Tibial nerve (tissue), 4 donors: ENCODE measurements around the gene SLC4A1AP. TPM values are rescaled to one million over a fixed set of nuclear protein-coding genes. Genes with fewer than 3 reads are reported as not detected.
A peak's percentile ranks its signal among the peaks of the same experiment; 100 is the strongest.

ENCODE experiments used
- DNase-seq, 2 donors: peaks; one replicate each; pipeline ENCODE4 v3.0.0-alpha.2; 2019; ENCODE audit warnings: low spot score in 2 of 2
- H3K27ac ChIP-seq, 4 donors: fragments of 200-600 bp; sonication (generic) in 3 of 4; one replicate each; pipeline ENCODE4 v1.5.1; 2017 to 2019; ENCODE audit warnings: mild to moderate bottlenecking in 1 of 4
- H3K27me3 ChIP-seq, 2 donors: fragments of 200-600 bp; sonication (generic) in 1 of 2; one replicate each; pipeline versions ENCODE4 v1.5.1 to v1.6.0; 2017 to 2019
- H3K36me3 ChIP-seq, 3 donors: fragments of 200-600 bp; sonication (generic); one replicate each; pipeline ENCODE4 v1.5.1; 2018 to 2019
- H3K4me1 ChIP-seq, 4 donors: fragments of 200-600 bp; sonication (generic) in 3 of 4; one replicate each; pipeline ENCODE4 v1.5.1; 2017 to 2019
- H3K4me3 ChIP-seq, 4 donors: fragments of 200-600 bp; sonication (generic) in 3 of 4; one replicate each; pipeline ENCODE4 v1.5.1; 2017 to 2019; ENCODE audit warnings: mild to moderate bottlenecking in 1 of 4, moderate library complexity in 1 of 4
- H3K9me3 ChIP-seq, 4 donors: fragments of 200-600 bp; sonication (generic) in 3 of 4; one replicate each; pipeline ENCODE4 v1.5.1; 2017 to 2019
- CTCF ChIP-seq, 5 experiments: fragments of 200-600 bp in 3 of 5; fragments of 450-650 bp in 2 of 5; sonication (generic) in 3 of 5; IDR thresholded peaks; one replicate each; pipeline ENCODE4 v1.5.1; 2016 to 2019; ENCODE audit warnings: antibody characterized with exemption in 5 of 5, mild to moderate bottlenecking in 3 of 5, moderate library complexity in 2 of 5
- EP300 ChIP-seq, 2 donors: sonication (generic); formaldehyde crosslinking; IDR thresholded peaks; one replicate each; pipeline ENCODE4 v1.6.1; 2017; ENCODE audit warnings: antibody characterized with exemption in 2 of 2, mild to moderate bottlenecking in 1 of 2
- POLR2A ChIP-seq, 2 donors: fragments of 450-650 bp; IDR thresholded peaks; one replicate each; pipeline ENCODE4 v1.6.1; 2017; ENCODE audit warnings: antibody characterized with exemption in 2 of 2, mild to moderate bottlenecking in 2 of 2, moderate library complexity in 2 of 2
- WGBS, 2 donors: methylation state at CpG; one replicate each; pipeline ENCODE4 v1.1.5; 2018; 5-methylcytosine and 5-hydroxymethylcytosine counted together
- total RNA-seq, 4 donors: library from RNA; depleted of rRNA; stranded (reverse); fragments of >200 nt; gene quantifications; one replicate each; pipeline ENCODE4 v1.1.0, GENCODE V29; 2016

The SLC4A1AP gene
- total RNA-seq, 4 donors from 2014 or later, result 22.9 to 31.2 (median 28.6) TPM

- peaks cover 0 to 54% (median 12%) of the 10 kb centered on the region in 4 donors for H3K4me1 ChIP-seq
- H3K27ac ChIP-seq, result peak overlapping the region in 1 of 4 donors; percentile 65
- no peak for TF ChIP-seq CTCF (IDR thresholded peaks at IDR 0.05)
- no peak for TF ChIP-seq EP300 (IDR thresholded peaks at IDR 0.05)
- no peak for TF ChIP-seq POLR2A (IDR thresholded peaks at IDR 0.05)
- no peak for DNase-seq
- H3K4me3 ChIP-seq, result no peak overlapping the region
- H3K27me3 ChIP-seq, result no peaks in the 10 kb centered on the region
- whole genome bisulfite sequencing, 2 donors, result 81 to 82% methylated on average over 5 of the region's 5 CpGs
- H3K9me3 ChIP-seq, result no peaks in the 10 kb centered on the region
- no peaks in the 10 kb centered on the region for H3K36me3 ChIP-seq
Measured at GRCh38 chr2:27711804-27712203, 48.1 kb downstream of the SLC4A1AP start.

- H3K27ac ChIP-seq, result peak overlapping the region in 1 of 4 donors; percentile 65
- H3K4me1 ChIP-seq, result peaks cover 0 to 53% (median 12%) of the 10 kb centered on the region in 4 donors
- 50 to 77% methylated on average over 1 of the region's 1 CpG for WGBS, 2 donors
- no peaks in the 10 kb centered on the region for H3K9me3 ChIP-seq
- no peak overlapping the region for H3K4me3 ChIP-seq
- H3K36me3 ChIP-seq, result no peaks in the 10 kb centered on the region
- TF ChIP-seq POLR2A (IDR thresholded peaks at IDR 0.05), result no peak
- no peak for TF ChIP-seq EP300 (IDR thresholded peaks at IDR 0.05)
- no peak for TF ChIP-seq CTCF (IDR thresholded peaks at IDR 0.05)
- no peak for DNase-seq
- no peaks in the 10 kb centered on the region for H3K27me3 ChIP-seq
Measured at GRCh38 chr2:27712522-27712921, 48.8 kb downstream of the SLC4A1AP start.

- H3K27ac ChIP-seq, result peak overlapping the region in 1 of 4 donors; percentile 22
Measured at GRCh38 chr2:27713201-27713600, 49.5 kb downstream of the SLC4A1AP start.

GRCh38 chr2:27714053-27714452 is 50.4 kb downstream of the SLC4A1AP start:
- Histone ChIP-seq H3K27ac (peak overlapping the region in 2 of 4 donors; percentile 61 to 88), H3K27me3 (no peaks in the 10 kb centered on the region)
- 91 to 94% methylated on average over 8 of the region's 8 CpGs for WGBS, 2 donors

More at GRCh38 chr2:27713201-27713600, 49.5 kb downstream of the SLC4A1AP start:
- Histone ChIP-seq H3K27me3 (no peaks in the 10 kb centered on the region), H3K4me1 (peaks cover 0 to 48% (median 11%) of the 10 kb centered on the region in 4 donors), H3K9me3 (no peaks in the 10 kb centered on the region), H3K36me3 (no peaks in the 10 kb centered on the region), H3K4me3 (no peak overlapping the region)
- TF ChIP-seq POLR2A (IDR thresholded peaks at IDR 0.05), result no peak
- TF ChIP-seq CTCF (IDR thresholded peaks at IDR 0.05), result no peak
- TF ChIP-seq EP300 (IDR thresholded peaks at IDR 0.05), result no peak
- 92 to 96% methylated on average over 5 of the region's 5 CpGs for WGBS, 2 donors
- DNase-seq, result no peak

More at GRCh38 chr2:27714053-27714452, 50.4 kb downstream of the SLC4A1AP start:
- Histone ChIP-seq H3K4me1 (peaks cover 0 to 42% (median 8%) of the 10 kb centered on the region in 4 donors), H3K9me3 (no peaks in the 10 kb centered on the region), H3K4me3 (no peak overlapping the region), H3K36me3 (no peaks in the 10 kb centered on the region)
- DNase-seq, result no peak
- TF ChIP-seq EP300 (IDR thresholded peaks at IDR 0.05) (no peak), POLR2A (IDR thresholded peaks at IDR 0.05) (no peak), CTCF (IDR thresholded peaks at IDR 0.05) (no peak)
